Endothelial cell of umbilical vein (primary cell): ENCODE data around the gene CTXND1. TPM values are rescaled to one million over a fixed set of nuclear protein-coding genes. Genes with fewer than 3 reads are reported as not detected.

ENCODE experiments used
- BruUV-seq: library from RNA; stranded (reverse); fragments of 400-500 nt; replicated peaks from 2 replicates; lab custom pipeline; 2021; lab: Mats Ljungman, UMichigan
- CTCF ChIA-PET: fragments of 300-600, 350-600 bp; sonication (Branson Sonifier 250); formaldehyde crosslinking; loops from one replicate; lab custom pipeline; 2021; ENCODE audit warnings: antibody characterized with exemption, inconsistent platforms; lab: Charles Lee
- POLR2A ChIA-PET: fragments of 300-600, 350-600 bp; sonication (Branson Sonifier 250); formaldehyde crosslinking; loops from one replicate; lab custom pipeline; 2021; ENCODE audit warnings: antibody characterized with exemption, inconsistent platforms; lab: Charles Lee
- DNase-seq: peaks from one replicate; pipeline ENCODE4 v3.0.0-alpha.2; 2011; ENCODE audit warnings: low read depth, low spot score
- FAIRE-seq: peaks from 2 replicates; lab custom pipeline; 2011; peaks lifted over from hg19 to GRCh38; lab: Jason Lieb, UNC
- H2AFZ ChIP-seq: 2 replicates; pipeline ENCODE4 v1.6.0; 2012; ENCODE audit warnings: low read depth, low read length, control low read depth, inconsistent platforms
- H3K27ac ChIP-seq: 2 replicates; pipeline ENCODE4 v1.5.1; 2011; ENCODE audit warnings: low read depth, mild to moderate bottlenecking, control low read depth, low read length, moderate library complexity; ENCODE audit not compliant: insufficient read depth
- H3K27me3 ChIP-seq, 2 experiments: 2 replicates each; pipeline versions ENCODE4 v1.6.0 to v1.6.1; 2011; ENCODE audit warnings: low read length in 2 of 2, mixed read lengths in 1 of 2; ENCODE audit not compliant: control insufficient read depth in 2 of 2, insufficient read depth in 2 of 2
- H3K36me3 ChIP-seq, 2 experiments: 2 replicates in 1 of 2; 3 replicates in 1 of 2; pipeline ENCODE4 v1.5.1; 2011; ENCODE audit warnings: low read length in 2 of 2, mild to moderate bottlenecking in 1 of 2, moderate library complexity in 1 of 2; ENCODE audit not compliant: control insufficient read depth in 2 of 2, insufficient read depth in 2 of 2; ENCODE audit errors: extremely low read depth in 1 of 2
- H3K4me1 ChIP-seq: 3 replicates; pipeline ENCODE4 v1.5.1; 2011; ENCODE audit warnings: mild to moderate bottlenecking, low read length; ENCODE audit not compliant: control insufficient read depth, insufficient read depth; ENCODE audit errors: extremely low read depth
- H3K4me2 ChIP-seq: 2 replicates; pipeline ENCODE4 v1.6.1; 2011; ENCODE audit warnings: low read length, control low read depth, mixed read lengths; ENCODE audit not compliant: insufficient read depth
- H3K4me3 ChIP-seq, 3 experiments: fragments of 200-600 bp in 1 of 3; sonication (generic), shearing (Covaris generic) in 1 of 3; replicated peaks in 1 of 3; 2 replicates each; pipeline ENCODE4 v1.5.1; 2011 to 2016; ENCODE audit warnings: control low read depth in 3 of 3, low read length in 3 of 3, mild to moderate bottlenecking in 2 of 3, inconsistent platforms in 1 of 3, low read depth in 1 of 3, moderate library complexity in 1 of 3; ENCODE audit not compliant: insufficient read depth in 1 of 3
- H3K79me2 ChIP-seq: 2 replicates; pipeline ENCODE4 v1.6.0; 2012; ENCODE audit warnings: low read length, inconsistent platforms; ENCODE audit not compliant: control insufficient read depth, insufficient read depth
- H3K9ac ChIP-seq: replicated peaks from 2 replicates; pipeline ENCODE3; 2011; ENCODE audit warnings: low read length, control low read depth; ENCODE audit not compliant: insufficient read depth; ENCODE audit errors: extremely low read depth
- H3K9me1 ChIP-seq: replicated peaks from 3 replicates; pipeline ENCODE4 v1.6.0; 2011; ENCODE audit warnings: mild to moderate bottlenecking, low read length; ENCODE audit not compliant: control insufficient read depth, insufficient read depth; ENCODE audit errors: extremely low read depth
- H3K9me3 ChIP-seq: replicated peaks from 2 replicates; pipeline ENCODE4 v1.5.1; 2012; ENCODE audit warnings: low read length, inconsistent platforms; ENCODE audit not compliant: control insufficient read depth, insufficient read depth
- H4K20me1 ChIP-seq: replicated peaks from 2 replicates; pipeline ENCODE3; 2011; ENCODE audit warnings: mild to moderate bottlenecking, low read length; ENCODE audit not compliant: control insufficient read depth, insufficient read depth; ENCODE audit errors: extremely low read depth
- CTCF ChIP-seq, 2 donors: IDR thresholded peaks; 1 replicate in 1 of 2; 2 replicates in 1 of 2; pipeline ENCODE4 v1.5.1; 2011; ENCODE audit warnings: low read length in 2 of 2, mild to moderate bottlenecking in 2 of 2, moderate library complexity in 2 of 2, control low read depth in 1 of 2, inconsistent platforms in 1 of 2, low read depth in 1 of 2; ENCODE audit not compliant: insufficient read depth in 1 of 2; ENCODE audit errors: extremely low read depth in 1 of 2
- EZH2 ChIP-seq: IDR thresholded peaks from 2 replicates; pipeline ENCODE4 v1.6.1; 2012; ENCODE audit warnings: borderline replicate concordance, low read depth, mild to moderate bottlenecking, moderate library complexity, low read length, inconsistent platforms; ENCODE audit not compliant: severe bottlenecking
- FOS ChIP-seq: IDR thresholded peaks from 2 replicates; pipeline ENCODE4 v1.6.1; 2011; ENCODE audit warnings: mild to moderate bottlenecking, low read length, moderate library complexity, borderline replicate concordance; ENCODE audit not compliant: insufficient read depth
- GATA2 ChIP-seq: IDR thresholded peaks from 2 replicates; pipeline ENCODE4 v1.7.0; 2011; ENCODE audit warnings: low read depth, mild to moderate bottlenecking, moderate library complexity, mixed read lengths, low read length; ENCODE audit not compliant: insufficient read length, insufficient read depth
- JUN ChIP-seq: IDR thresholded peaks from 2 replicates; pipeline ENCODE4 v1.6.1; 2011; ENCODE audit warnings: borderline replicate concordance, low read depth; ENCODE audit not compliant: insufficient read length, insufficient read depth
- MAX ChIP-seq: IDR thresholded peaks from 2 replicates; pipeline ENCODE4 v1.6.1; 2011; ENCODE audit not compliant: insufficient read depth, insufficient read length
- MYC ChIP-seq: IDR thresholded peaks from one replicate; pipeline ENCODE4 v1.6.1; 2011; ENCODE audit warnings: mild to moderate bottlenecking, low read depth, low read length
- POLR2A ChIP-seq: IDR thresholded peaks from 2 replicates; pipeline ENCODE4 v1.6.1; 2012; ENCODE audit warnings: low read depth, mild to moderate bottlenecking, control low read depth, low read length
- POLR2AphosphoS5 ChIP-seq: IDR thresholded peaks from 2 replicates; pipeline ENCODE4 v1.6.1; 2012; ENCODE audit warnings: low read depth, mild to moderate bottlenecking, control low read depth, low read length, moderate library complexity; ENCODE audit not compliant: insufficient read depth
- dilution Hi-C: fragments of 300-500 bp; cut with MboI; formaldehyde crosslinking; loops from one replicate; pipeline ENCODE4 v1.15.0; 2019; ENCODE audit warnings: low sequenced_read_pairs; ENCODE audit not compliant: extremely low pct_ligation_motif_present
- intact Hi-C: fragments of 100-400 bp; cut with micrococcal nuclease; formaldehyde crosslinking; loops from one replicate; pipeline ENCODE4 v1.10.0; 2022
- polyA plus RNA-seq, 4 experiments: library from polyadenylated mRNA; depleted of rRNA in 3 of 4; stranded (reverse) in 3 of 4; unstranded in 1 of 4; fragments of >200 nt; gene quantifications; 2 replicates each; pipeline versions ENCODE4 v1.2.1 to v1.2.3, GENCODE V29; 2011 to 2012; ENCODE audit warnings: missing spikeins in 1 of 4
- total RNA-seq: library from RNA; stranded (reverse); gene quantifications from 2 replicates; pipeline ENCODE4 v1.2.3, GENCODE V29; 2021

CTXND1 gene
- total and polyA plus RNA-seq, 2 donors (not counting 3 experiments of a cell fraction or from before 2014, with no cell fraction given), result not detected

- H3K9me3 ChIP-seq, result no peaks in the 10 kb centered on the region
- no peaks in the 10 kb centered on the region for H3K79me2 ChIP-seq
- DNase-seq (no peak), FAIRE-seq (no peak)
- no peak overlapping the region for H3K4me3 ChIP-seq
- no TSS peak for BruUV-seq
- no peaks in the 10 kb centered on the region for H3K36me3 ChIP-seq
- intact Hi-C loops (no loop called here), dilution Hi-C loops (no loop called here)
- ChIA-PET POLR2A (no interaction called here), CTCF (no interaction called here)
- no peak overlapping the region for H3K4me2 ChIP-seq
- H3K27me3 ChIP-seq, result no peaks in the 10 kb centered on the region
- no peaks in the 10 kb centered on the region for H3K4me1 ChIP-seq
- H3K9me1 ChIP-seq, result no peaks in the 10 kb centered on the region
- H3K27ac ChIP-seq, result no peak overlapping the region
- H2AFZ ChIP-seq, result no peak overlapping the region
- no peak overlapping the region for H3K9ac ChIP-seq
- no peaks in the 10 kb centered on the region for H4K20me1 ChIP-seq
- TF ChIP-seq CTCF (IDR thresholded peaks at IDR 0.05; ENCODE audit: extremely low read depth in 1 of 2, insufficient read depth in 1 of 2, low read depth in 1 of 2, low read length in 2 of 2) (no peak), JUN (no peak), GATA2 (no peak), MYC (no peak), FOS (no peak), MAX (no peak), EZH2 (no peak), POLR2AphosphoS5 (no peak), POLR2A (no peak)
Measured at GRCh38 chr15:80275961-80276360, 23.9 kb upstream of the CTXND1 start.
